Embryonic facial prominence (tissue), 1 donor: ENCODE measurements around the gene SSR4.
"Not testable (repeated sequence)": the region's sequence is repeated elsewhere in the genome, so short reads cannot be mapped to it uniquely, and the experiment has no call there.

Experiments
- DNase-seq: peaks from one replicate; pipeline ENCODE4 v3.0.0-alpha.2; 2016; ENCODE audit errors: extremely low spot score

SSR4 gene

DNA sequence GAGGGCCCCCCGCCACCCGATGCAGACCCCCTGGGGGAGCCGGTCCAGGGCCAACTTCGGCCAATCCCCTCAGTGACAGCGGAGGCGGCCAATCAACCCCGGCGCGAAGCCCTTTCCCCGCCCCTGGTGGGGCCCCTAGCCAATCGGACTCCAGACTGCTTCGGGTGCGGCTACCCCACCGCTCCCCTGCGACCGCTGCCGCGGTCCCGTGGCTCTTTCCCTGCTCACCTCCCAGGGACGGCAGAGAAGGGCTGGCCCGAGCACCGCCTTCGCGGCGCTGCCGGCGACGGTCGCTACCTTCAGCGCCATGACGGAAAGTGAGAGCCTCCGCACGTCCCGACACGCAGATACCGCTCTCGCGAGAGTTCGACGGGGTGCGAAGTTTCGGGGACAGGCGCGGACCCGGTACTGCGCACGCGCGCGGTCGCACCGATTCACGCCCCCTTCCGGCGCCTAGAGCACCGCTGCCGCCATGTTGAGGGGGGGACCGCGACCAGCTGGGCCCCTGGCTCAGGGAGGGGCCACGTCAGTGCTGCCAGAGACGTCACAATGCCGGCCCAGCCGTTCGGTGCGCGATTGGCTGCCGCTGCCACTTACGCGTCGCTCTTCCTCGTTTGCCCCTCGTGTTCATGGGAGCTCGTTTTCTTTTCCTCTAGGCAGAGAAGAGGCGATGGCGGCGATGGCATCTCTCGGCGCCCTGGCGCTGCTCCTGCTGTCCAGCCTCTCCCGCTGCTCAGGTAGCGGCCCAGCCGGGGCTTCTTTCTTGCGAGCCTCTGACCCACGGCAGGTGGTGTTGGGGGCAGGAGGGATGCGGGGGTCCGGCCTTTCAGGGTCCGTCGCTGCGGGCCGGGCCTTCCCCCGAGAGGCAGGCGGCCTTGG is at the start of gene SSR4, which contains the start of gene IDH3G:
Gene SSR4 (plus strand): TSS at position 651 of the 879 bp plus-strand sequence. CDS start 20 bp downstream, at position 671.
Gene IDH3G (minus strand): TSS at position 358 of the 879 bp plus-strand sequence. CDS start 49 bp downstream, at position 309.
- DNase-seq = peak; percentile 89

DNA sequence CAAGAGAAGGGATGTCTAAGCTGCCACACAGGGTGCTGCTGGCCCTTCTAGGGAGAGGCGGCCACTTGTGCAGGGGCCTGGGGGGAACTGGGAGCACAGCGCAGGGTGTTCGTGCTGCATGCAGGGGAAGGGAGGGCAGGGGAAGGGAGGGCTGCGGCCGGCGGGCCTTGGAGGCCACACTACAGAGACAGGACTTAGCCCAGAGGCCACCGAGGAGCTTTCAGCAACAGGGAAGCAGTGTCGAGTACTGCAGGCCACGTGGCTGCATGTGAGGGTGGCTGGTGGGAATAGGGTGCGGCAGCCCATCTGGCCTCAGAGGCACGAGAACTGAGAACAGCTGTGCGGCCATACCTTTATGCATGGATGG is 49.4 kb upstream of the SSR4 start:
- not testable (repeated sequence) for DNase-seq

- DNase-seq = no peak
Observed at GRCh38 chrX:153746359-153746758, 48.1 kb upstream of the SSR4 start.

GRCh38 chrX:153746991-153747390 is 47.5 kb upstream of the SSR4 start:
- not testable (repeated sequence) for DNase-seq

DNA sequence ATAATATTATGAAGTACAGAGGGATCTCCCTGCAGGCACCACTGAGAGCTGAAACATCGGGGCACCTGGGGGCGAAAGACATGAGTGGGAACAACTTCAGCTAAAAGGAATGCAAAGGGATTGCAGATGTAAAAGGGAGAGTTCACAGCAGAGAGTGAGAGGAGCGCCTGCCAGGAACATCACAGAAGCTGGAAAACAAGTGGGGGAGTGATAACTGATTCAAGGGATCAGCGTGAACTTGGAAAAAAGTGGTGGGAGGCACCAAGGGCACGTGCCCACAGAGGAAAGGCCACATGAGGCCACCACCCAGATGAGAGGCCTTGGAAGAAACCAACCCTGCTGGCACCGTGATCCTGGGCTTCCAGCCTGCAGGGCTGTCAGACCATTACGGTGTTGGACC is 45.5 kb upstream of the SSR4 start:
- not testable (repeated sequence) for DNase-seq

- DNase-seq = no peak
Observed at GRCh38 chrX:153750127-153750774, 44.2 kb upstream of the SSR4 start.

DNA sequence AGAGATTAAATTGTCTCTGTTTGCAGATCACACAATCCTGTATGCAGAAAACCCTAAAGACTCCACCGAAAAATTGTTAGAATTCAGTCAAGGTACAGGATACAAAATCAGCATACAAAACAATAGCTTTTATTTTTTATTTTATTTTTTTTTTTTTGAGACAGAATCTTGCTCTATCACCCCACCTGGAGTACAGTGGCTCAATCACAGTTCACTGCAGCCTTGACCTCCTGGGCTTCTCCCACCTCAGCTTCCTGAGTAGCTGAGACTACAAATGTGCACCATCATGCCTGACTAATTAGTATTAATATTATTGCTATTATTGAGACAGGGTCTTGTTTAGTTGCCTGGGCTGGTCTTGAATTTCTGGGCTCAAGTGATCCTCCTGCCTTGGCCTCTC is 39.3 kb upstream of the SSR4 start:
- DNase-seq = no peak

GRCh38 chrX:153761863-153762262 is 32.6 kb upstream of the SSR4 start:
- no peak for DNase-seq

DNA sequence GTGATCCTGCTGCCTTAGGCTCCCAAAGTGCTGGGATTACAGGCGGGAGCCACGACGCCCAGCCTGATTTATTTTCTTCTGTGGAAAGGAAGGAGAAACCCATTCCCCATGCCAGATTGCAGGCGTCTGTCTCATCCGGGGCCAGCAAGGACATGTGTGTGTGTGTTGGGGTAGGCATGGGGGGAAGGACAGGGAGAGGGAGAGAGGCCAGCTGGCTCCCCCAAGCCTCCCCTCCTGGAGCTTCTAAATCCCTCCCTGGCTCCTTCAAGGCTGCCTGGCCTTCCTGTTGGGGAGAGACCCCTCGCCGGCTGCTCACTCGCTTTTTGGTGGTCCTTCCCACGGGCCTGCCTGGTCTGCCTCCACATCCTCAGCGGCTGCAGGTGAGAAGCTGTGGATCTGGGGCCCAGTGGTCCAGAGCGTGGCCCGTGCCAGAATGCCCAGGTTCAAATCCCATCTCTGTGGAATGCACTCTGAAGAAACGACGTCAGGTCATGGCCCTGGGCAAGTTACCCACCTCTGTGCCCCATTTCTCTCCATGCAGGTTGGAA is 31.8 kb upstream of the SSR4 start:
- DNase-seq = no peak

GRCh38 chrX:153763298-153763932 is 31.1 kb upstream of the SSR4 start:
- no peak for DNase-seq

GRCh38 chrX:153763989-153764755 is 30.3 kb upstream of the SSR4 start, which contains the start of gene PLXNB3:
Gene PLXNB3, plus strand, starts transcription at chrX:153764249. Its CDS starts 1,287 bp downstream, at chrX:153765536.
- DNase-seq = peak; percentile 9

- no peak for DNase-seq
Observed at GRCh38 chrX:153764786-153765137, 29.7 kb upstream of the SSR4 start.

DNA sequence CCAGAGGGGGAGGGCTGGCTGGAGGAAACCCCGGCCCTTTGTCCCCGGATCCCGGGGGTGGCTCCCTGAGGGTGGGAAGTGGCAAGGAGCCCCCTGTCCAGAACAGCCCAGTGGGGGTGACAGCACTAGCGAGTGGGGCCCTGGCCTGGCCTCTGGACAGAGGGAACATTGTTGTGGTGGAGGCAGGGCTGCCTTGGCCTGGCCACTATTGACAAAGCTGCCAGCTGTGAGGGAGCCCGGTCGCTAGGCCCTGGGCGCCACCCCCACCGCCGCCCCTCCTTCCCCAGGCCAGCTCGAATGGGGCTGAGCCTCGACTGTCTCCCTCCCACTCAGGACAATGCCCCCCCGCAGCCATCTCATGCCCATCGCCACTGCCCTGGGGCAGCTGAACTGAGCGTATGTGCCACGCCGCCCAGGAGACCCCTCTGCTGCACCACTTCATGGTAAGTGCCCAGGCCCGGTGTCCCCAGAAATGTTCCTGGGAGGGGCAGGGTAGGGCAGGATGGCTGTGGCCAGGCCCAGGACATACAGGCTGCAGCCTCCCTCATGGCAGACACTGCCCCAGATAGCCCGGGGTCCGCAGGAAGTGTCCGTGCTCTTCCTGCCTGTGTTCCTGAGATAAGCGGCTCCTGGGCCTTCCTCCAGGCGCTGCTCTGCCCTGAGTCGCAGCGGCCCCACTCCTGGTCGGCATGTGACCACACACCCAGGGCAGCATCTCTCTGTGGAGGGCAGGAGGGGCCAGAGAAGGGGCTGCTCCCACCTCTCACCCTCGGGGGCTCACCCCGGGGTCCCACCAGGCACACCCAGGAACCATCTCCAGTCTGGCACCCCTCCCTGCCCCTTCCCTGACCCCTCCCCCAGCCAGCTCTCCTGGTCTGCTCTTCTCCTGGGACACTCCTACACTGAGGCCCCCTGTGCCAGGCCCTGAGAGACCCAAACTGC is 29.1 kb upstream of the SSR4 start:
- DNase-seq = no peak

- DNase-seq = peak; percentile 6
Observed at GRCh38 chrX:153766098-153766817, 28.2 kb upstream of the SSR4 start.

- no peak for DNase-seq
Observed at GRCh38 chrX:153766871-153767673, 27.4 kb upstream of the SSR4 start.

- no peak for DNase-seq
Observed at GRCh38 chrX:153767674-153768055, 26.8 kb upstream of the SSR4 start.

DNA sequence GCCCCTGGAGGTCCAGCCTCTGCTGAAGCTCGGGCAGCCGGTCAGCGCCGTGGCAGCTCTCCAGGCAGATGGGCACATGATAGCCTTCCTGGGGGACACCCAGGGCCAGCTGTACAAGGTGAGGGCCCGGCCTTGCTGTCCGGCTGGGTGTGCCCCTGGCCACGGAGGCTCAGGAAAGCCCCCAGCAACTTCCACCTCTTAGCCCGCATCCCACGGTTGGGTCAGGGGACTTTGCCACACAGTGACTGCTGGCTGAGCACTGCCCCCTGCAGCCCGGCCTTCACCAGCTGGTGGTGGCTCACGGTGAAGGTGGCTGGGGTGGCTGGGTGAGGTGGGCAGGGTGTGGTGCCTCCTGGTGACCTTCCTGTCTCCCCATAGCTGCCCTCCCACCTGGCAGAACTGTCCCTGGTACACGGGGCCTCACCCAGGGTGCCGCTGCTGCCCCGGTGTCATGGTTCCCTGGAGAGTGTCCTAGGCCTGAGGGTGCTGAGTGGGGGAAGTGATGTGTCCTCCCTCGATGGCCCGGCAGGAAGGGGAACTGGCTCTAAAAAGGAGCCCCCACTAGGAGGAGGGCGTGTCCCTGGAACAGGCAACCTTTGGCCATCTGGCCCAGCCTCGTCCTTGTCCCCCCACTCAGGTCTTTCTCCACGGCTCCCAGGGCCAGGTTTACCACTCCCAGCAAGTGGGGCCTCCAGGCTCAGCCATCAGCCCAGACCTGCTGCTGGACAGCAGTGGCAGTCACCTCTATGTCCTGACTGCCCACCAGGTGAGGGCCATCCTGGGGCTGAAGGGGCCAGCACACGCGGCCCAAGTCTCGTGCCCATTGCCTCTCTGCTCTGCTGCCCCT is 25.9 kb upstream of the SSR4 start:
- no peak for DNase-seq
